ENCODE results near the gene AGPAT4. TPM values are rescaled to one million over a fixed set of nuclear protein-coding genes. Genes with fewer than 3 reads are reported as not detected.
"Not testable (repeated sequence)": the region's sequence is repeated elsewhere in the genome, so short reads cannot be mapped to it uniquely, and the experiment has no call there.

The AGPAT4 gene
- polyA plus RNA-seq, 2 of the 4 experiments (the other 2 are of a cell fraction): 2.1 to 3.7 TPM

DNA sequence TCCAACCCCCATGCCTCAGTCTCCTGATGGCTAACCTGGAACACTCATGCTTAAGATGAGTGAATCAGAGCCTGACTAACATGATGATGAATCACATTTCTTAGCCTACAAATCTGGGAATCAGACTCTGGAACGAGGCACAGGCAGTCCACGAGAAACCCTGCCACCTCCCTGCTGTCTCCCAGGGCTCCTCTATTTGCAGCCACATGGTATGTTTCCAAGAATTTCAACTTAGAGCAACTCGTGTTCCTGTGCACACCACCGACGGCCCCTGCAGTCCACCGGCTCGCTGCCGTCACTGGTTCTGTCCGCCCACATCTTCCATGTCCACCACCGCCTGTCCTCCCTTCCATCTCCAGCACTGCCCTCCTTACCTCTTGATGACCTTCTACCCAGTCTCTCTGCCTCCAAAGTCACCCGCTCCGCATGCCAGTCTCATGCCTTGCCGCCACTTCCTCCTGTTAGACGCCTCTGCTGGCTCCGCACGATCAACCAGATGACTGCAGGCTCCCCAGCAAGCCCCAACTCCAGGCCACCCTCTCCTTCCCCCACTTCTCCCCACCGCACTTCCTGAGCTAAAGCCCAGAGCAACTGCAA is 87.6 kb downstream of the AGPAT4 start:
- peak overlapping the region; percentile 27 to 69; a peak in 3 of 6 replicates for H3K27ac ChIP-seq
- no peak for FAIRE-seq
- no peaks in the 10 kb centered on the region for H3K9me3 ChIP-seq
- H3K4me3 ChIP-seq: no peak overlapping the region
- TF ChIP-seq MYC (IDR thresholded peaks at IDR 0.05; ENCODE audit: borderline replicate concordance, low read length) (no peak), RNF2 (IDR thresholded peaks at IDR 0.05; ENCODE audit: borderline replicate concordance, low read depth) (no peak), NR3C1 (IDR thresholded peaks at IDR 0.05) (no peak), JUN (IDR thresholded peaks at IDR 0.05) (no peak), HEYL (CRISPR knock-in tag; IDR thresholded peaks at IDR 0.05) (no peak), EHF (CRISPR knock-in tag; IDR thresholded peaks at IDR 0.05) (no peak), ZC3H11A (IDR thresholded peaks at IDR 0.05) (no peak), POLR2A (IDR thresholded peaks at IDR 0.05; ENCODE audit: low read length) (no peak), FOSL2 (IDR thresholded peaks at IDR 0.05) (peak; percentile 32; the same call in 1 of the 2 replicates), FOSL2 (CRISPR knock-in tag; IDR thresholded peaks at IDR 0.05) (peak; percentile 47; the same call in 1 of the 2 replicates), POLR2AphosphoS2 (conservative IDR thresholded peaks at IDR 0.05; ENCODE audit: low read length) (no peak), JUNB (IDR thresholded peaks at IDR 0.05) (0 out of 2 replicates have a peak, but pooled peaks have one; percentile 28), ZNF302 (CRISPR knock-in tag; IDR thresholded peaks at IDR 0.05) (no peak), HOXB13 (CRISPR knock-in tag; IDR thresholded peaks at IDR 0.05; ENCODE audit: low read depth) (no peak), BHLHE40 (IDR thresholded peaks at IDR 0.05; ENCODE audit: low read depth, low read length) (no peak), CEBPB (IDR thresholded peaks at IDR 0.05) (no peak), REST (IDR thresholded peaks at IDR 0.05) (no peak)
- peak; percentile 85 to 87 for ATAC-seq
- ChIA-PET CTCF (no interaction called here), POLR2A (no interaction called here)
- 0 out of 3 replicates have a peak overlapping the region, but pooled peaks have one; percentile 17 for H3K4me2 ChIP-seq
- peaks cover 6% of the 10 kb centered on the region; the same call in 2 of the 3 replicates for H3K4me1 ChIP-seq
- DNase-seq (ENCODE audit: low read depth in 1 of 2, low spot score in 1 of 2): peak; percentile 18 to 31
- WGBS (ENCODE audit: missing lambda C conversion rate): 64% methylated on average over 17 of the region's 17 CpGs

- DNase-seq (ENCODE audit: low read depth in 1 of 2, low spot score in 1 of 2) (no peak), ATAC-seq (no peak), FAIRE-seq (no peak)
- Histone ChIP-seq H3K4me1 (no peaks in the 10 kb centered on the region; the same call in 2 of the 3 replicates), H3K4me3 (no peak overlapping the region), H3K27ac (no peak overlapping the region), H3K9me3 (no peaks in the 10 kb centered on the region), H3K4me2 (no peak overlapping the region)
- CTCF ChIA-PET: no interaction called here
- 72% methylated on average over 8 of the region's 8 CpGs for WGBS (ENCODE audit: missing lambda C conversion rate)
- POLR2A ChIA-PET: no interaction called here
- TF ChIP-seq JUN (IDR thresholded peaks at IDR 0.05) (no peak), CBX8 (IDR thresholded peaks at IDR 0.05) (no peak), NPAS2 (CRISPR knock-in tag; IDR thresholded peaks at IDR 0.05; ENCODE audit: borderline replicate concordance) (no peak), CBX2 (IDR thresholded peaks at IDR 0.05; ENCODE audit: borderline replicate concordance, low read depth) (no peak), TFCP2L1 (CRISPR knock-in tag; IDR thresholded peaks at IDR 0.05) (no peak), HOXB5 (CRISPR knock-in tag; IDR thresholded peaks at IDR 0.05) (no peak), E2F6 (IDR thresholded peaks at IDR 0.05; ENCODE audit: borderline replicate concordance, low read depth) (no peak), CHD4 (IDR thresholded peaks at IDR 0.05; ENCODE audit: borderline replicate concordance) (no peak), MAX (IDR thresholded peaks at IDR 0.05) (no peak), RNF2 (IDR thresholded peaks at IDR 0.05; ENCODE audit: borderline replicate concordance, low read depth) (no peak)
- TF ChIP-seq, protein P1, sequence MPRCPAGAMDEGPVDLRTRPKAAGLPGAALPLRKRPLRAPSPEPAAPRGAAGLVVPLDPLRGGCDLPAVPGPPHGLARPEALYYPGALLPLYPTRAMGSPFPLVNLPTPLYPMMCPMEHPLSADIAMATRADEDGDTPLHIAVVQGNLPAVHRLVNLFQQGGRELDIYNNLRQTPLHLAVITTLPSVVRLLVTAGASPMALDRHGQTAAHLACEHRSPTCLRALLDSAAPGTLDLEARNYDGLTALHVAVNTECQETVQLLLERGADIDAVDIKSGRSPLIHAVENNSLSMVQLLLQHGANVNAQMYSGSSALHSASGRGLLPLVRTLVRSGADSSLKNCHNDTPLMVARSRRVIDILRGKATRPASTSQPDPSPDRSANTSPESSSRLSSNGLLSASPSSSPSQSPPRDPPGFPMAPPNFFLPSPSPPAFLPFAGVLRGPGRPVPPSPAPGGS (IDR thresholded peaks at IDR 0.05): no peak
Measured at GRCh38 chr6:161181121-161181520, 92.7 kb downstream of the AGPAT4 start.

GRCh38 chr6:161178155-161178554 is 95.7 kb downstream of the AGPAT4 start:
- H3K27ac ChIP-seq; H3K4me1 ChIP-seq; H3K4me3 ChIP-seq; FAIRE-seq; H3K4me2 ChIP-seq; ATAC-seq; POLR2A ChIA-PET; H3K9me3 ChIP-seq; CTCF ChIA-PET; DNase-seq (ENCODE audit: low read depth in 1 of 2, low spot score in 1 of 2): not testable (repeated sequence)
- WGBS (ENCODE audit: missing lambda C conversion rate): 90% methylated on average over 13 of the region's 14 CpGs

- CTCF ChIA-PET; H3K4me1 ChIP-seq; H3K4me2 ChIP-seq; H3K9me3 ChIP-seq; FAIRE-seq; POLR2A ChIA-PET; ATAC-seq; DNase-seq (ENCODE audit: low read depth in 1 of 2, low spot score in 1 of 2); H3K27ac ChIP-seq; H3K4me3 ChIP-seq: not testable (repeated sequence)
- 26% methylated on average over 3 of the region's 3 CpGs for WGBS (ENCODE audit: missing lambda C conversion rate)
Measured at GRCh38 chr6:161176428-161176827, 97.4 kb downstream of the AGPAT4 start.

Data from A549 (cell line).